GM12878 (cell line): ENCODE results near the gene GPBP1L1. TPM values are rescaled to one million over a fixed set of nuclear protein-coding genes. Genes with fewer than 3 reads are reported as not detected.

Experiments
- CBFB ChIP-seq: IDR thresholded peaks from 2 replicates; pipeline ENCODE4 v1.6.1; 2016; ENCODE audit warnings: antibody characterized with exemption, low read depth
- CEBPB ChIP-seq, 2 experiments: fragments of 150-350 bp in 1 of 2; IDR thresholded peaks; 2 replicates each; pipeline ENCODE4 v1.6.1; 2012 to 2014; ENCODE audit warnings: low read depth in 2 of 2, low read length in 2 of 2, borderline replicate concordance in 1 of 2, inconsistent platforms in 1 of 2
- CHD2 ChIP-seq: IDR thresholded peaks from 2 replicates; pipeline ENCODE4 v1.6.1; 2011; ENCODE audit warnings: low read depth, low read length, improper control_type of control experiment, borderline replicate concordance
- FOS ChIP-seq: IDR thresholded peaks from 3 replicates; pipeline ENCODE4 v1.6.1; 2011; ENCODE audit warnings: borderline replicate concordance; ENCODE audit not compliant: insufficient read length; ENCODE audit errors: extremely low read depth
- IRF5 ChIP-seq: fragments of 450-650 bp; IDR thresholded peaks from 2 replicates; pipeline ENCODE4 v1.6.1; 2017; ENCODE audit warnings: borderline replicate concordance
- MEF2B ChIP-seq: fragments of 450-650 bp; IDR thresholded peaks from 2 replicates; pipeline ENCODE4 v1.6.1; 2018; ENCODE audit warnings: mild to moderate bottlenecking, moderate library complexity; ENCODE audit not compliant: partially characterized antibody, poor library complexity, severe bottlenecking
- MXI1 ChIP-seq: fragments of 150-350 bp; IDR thresholded peaks from 2 replicates; pipeline ENCODE4 v1.6.1; 2011; ENCODE audit warnings: low read depth, mild to moderate bottlenecking, inconsistent platforms, low read length, improper control_type of control experiment
- NFYA ChIP-seq: IDR thresholded peaks from 2 replicates; pipeline ENCODE4 v1.6.1; 2011; ENCODE audit warnings: low read depth, mild to moderate bottlenecking, low read length, improper control_type of control experiment, borderline replicate concordance
- NRF1 ChIP-seq: conservative IDR thresholded peaks from 2 replicates; pipeline ENCODE4 v1.6.1; 2011; ENCODE audit warnings: mild to moderate bottlenecking, low read depth, low read length, improper control_type of control experiment
- PAX5 ChIP-seq: IDR thresholded peaks from 2 replicates; pipeline ENCODE4 v1.6.1; 2011; ENCODE audit warnings: low read depth, low read length, borderline replicate concordance
- REST ChIP-seq: IDR thresholded peaks from 2 replicates; pipeline ENCODE4 v1.6.1; 2012; ENCODE audit warnings: mild to moderate bottlenecking, low read depth, low read length
- SMARCA5 ChIP-seq: fragments of 450-650 bp; IDR thresholded peaks from 2 replicates; pipeline ENCODE4 v1.6.1; 2017; ENCODE audit warnings: mild to moderate bottlenecking
- SREBF2 ChIP-seq: IDR thresholded peaks from 2 replicates; pipeline ENCODE4 v1.6.1; 2012; ENCODE audit warnings: mild to moderate bottlenecking, low read length
- TCF3 ChIP-seq: IDR thresholded peaks from 2 replicates; pipeline ENCODE4 v1.6.1; 2012; ENCODE audit warnings: low read depth, mild to moderate bottlenecking, low read length, borderline replicate concordance; ENCODE audit not compliant: insufficient read depth
- ZBED1 ChIP-seq: IDR thresholded peaks from 2 replicates; pipeline ENCODE4 v1.6.1; 2016; ENCODE audit warnings: borderline replicate concordance
- ZBTB11 ChIP-seq: fragments of 450-650 bp; formaldehyde crosslinking; IDR thresholded peaks from 2 replicates; pipeline ENCODE4 v1.5.0; 2022; ENCODE audit warnings: mild to moderate bottlenecking, missing genetic modification characterization
- ZBTB33 ChIP-seq: fragments of 450-650 bp; IDR thresholded peaks from 2 replicates; pipeline ENCODE4 v1.6.1; 2017; ENCODE audit warnings: mild to moderate bottlenecking
- ZNF217 ChIP-seq: fragments of 450-650 bp; IDR thresholded peaks from 2 replicates; pipeline ENCODE4 v1.6.1; 2017; ENCODE audit warnings: antibody characterized with exemption, mild to moderate bottlenecking
- polyA plus RNA-seq, 11 experiments: library from polyadenylated mRNA; depleted of rRNA in 4 of 11; unstranded in 6 of 11; stranded (reverse) in 5 of 11; fragments of >200 nt; fragmentation: Nextera tagmentation in 4 of 11; fragmentation: Illumina TruSeq in 1 of 11; extraction: Ambion mirVana in 4 of 11; extraction: Trizol in 1 of 11; gene quantifications; 1 replicate in 1 of 11; 2 replicates in 10 of 11; pipeline versions ENCODE4 v1.2.1 to v1.2.3, GENCODE V29; 2011 to 2016; ENCODE audit warnings: inconsistent platforms in 2 of 11, missing spikeins in 2 of 11, low read depth in 1 of 11
- total RNA-seq, 4 experiments: library from RNA; depleted of rRNA in 3 of 4; stranded (reverse); fragments of >200 nt in 3 of 4; fragmentation: Illumina TruSeq in 1 of 4; extraction: Trizol in 1 of 4; gene quantifications; 2 replicates each; pipeline versions ENCODE4 v1.2.1 to v1.2.3, GENCODE V29; 2013 to 2021

GPBP1L1 gene
- total and polyA plus RNA-seq, 10 of the 15 experiments (the other 5 are each of a cell fraction or from before 2014, with no cell fraction given): 37.3 to 91.6 (median 81.2) TPM

- TF ChIP-seq CHD2 (peak; percentile 59; the same call in 1 of the 2 replicates), NRF1 (no peak), MEF2B (no peak), ZNF217 (no peak), ZBTB33 (no peak), REST (no peak), SMARCA5 (no peak), TCF3 (no peak), FOS (no peak), ZBTB11 (CRISPR knock-in tag) (no peak), SREBF2 (no peak), IRF5 (no peak), MXI1 (peak; percentile 74; the same call in 1 of the 2 replicates), PAX5 (no peak), NFYA (peak; percentile 43), CBFB (no peak), CEBPB (IDR thresholded peaks at IDR 0.05; ENCODE audit: borderline replicate concordance in 1 of 2, low read depth in 2 of 2, low read length in 2 of 2) (peak in 1 of 2 experiments; percentile 81; a peak in 1 of 4 replicates), ZBED1 (no peak)
Measured at GRCh38 chr1:45583264-45583665, 103.1 kb downstream of the GPBP1L1 start (continued).
